MCF 10A (cell line): ENCODE results near the gene SULT6B1. TPM values are rescaled to one million over a fixed set of nuclear protein-coding genes. Genes with fewer than 3 reads are reported as not detected.

ENCODE experiments used
- BruUV-seq: library from RNA; stranded (reverse); fragments of 400-500 nt; replicated peaks from 2 replicates; lab custom pipeline; 2021; lab: Mats Ljungman, UMichigan
- CTCF ChIA-PET: fragments of 300-600 bp; sonication (Branson Sonifier 250); formaldehyde crosslinking; extraction: SDS; loops from one replicate; lab custom pipeline; 2021; ENCODE audit warnings: antibody characterized with exemption, inconsistent platforms; lab: Yijun Ruan, JAX
- POLR2A ChIA-PET: fragments of 300-600, 350-650 bp; sonication (Branson Sonifier 250); formaldehyde crosslinking; extraction: SDS; loops from one replicate; lab custom pipeline; 2020; ENCODE audit warnings: antibody characterized with exemption, inconsistent platforms; lab: Yijun Ruan, JAX
- DNase-seq: peaks from one replicate; pipeline ENCODE4 v3.0.0-alpha.2; 2018; ENCODE audit not compliant: unreplicated experiment
- H3K27ac Mint-ChIP-seq: one replicate; pipeline ENCODE4 v1.8.0; 2022; ENCODE audit warnings: mild to moderate bottlenecking, low read depth, mixed read lengths; ENCODE audit not compliant: unreplicated experiment
- H3K27me3 Mint-ChIP-seq: one replicate; pipeline ENCODE4 v1.8.0; 2022; ENCODE audit warnings: mixed read lengths; ENCODE audit not compliant: insufficient read depth, unreplicated experiment
- H3K36me3 Mint-ChIP-seq: one replicate; pipeline ENCODE4 v1.8.0; 2022; ENCODE audit warnings: mild to moderate bottlenecking, moderate library complexity, mixed read lengths; ENCODE audit not compliant: insufficient read depth, unreplicated experiment
- H3K4me1 Mint-ChIP-seq: one replicate; pipeline ENCODE4 v1.8.0; 2022; ENCODE audit warnings: mixed read lengths; ENCODE audit not compliant: insufficient read depth, unreplicated experiment
- H3K4me3 Mint-ChIP-seq: one replicate; pipeline ENCODE4 v1.8.0; 2022; ENCODE audit warnings: mild to moderate bottlenecking, moderate library complexity, mixed read lengths; ENCODE audit not compliant: unreplicated experiment
- H3K9me3 Mint-ChIP-seq: one replicate; pipeline ENCODE4 v1.8.0; 2022; ENCODE audit warnings: mixed read lengths; ENCODE audit not compliant: unreplicated experiment
- CTCF ChIP-seq: fragments of 200-600 bp; IDR thresholded peaks from one replicate; pipeline ENCODE4 v1.8.0; 2022; ENCODE audit warnings: antibody characterized with exemption, mild to moderate bottlenecking; ENCODE audit not compliant: unreplicated experiment
- intact Hi-C: fragments of 100-400 bp; cut with micrococcal nuclease; formaldehyde crosslinking; loops from 2 replicates; pipeline ENCODE4 v1.14.1; 2022
- total RNA-seq: library from RNA; stranded (reverse); gene quantifications from 2 replicates; pipeline ENCODE4 v1.2.3, GENCODE V29; 2022

SULT6B1 gene
- total RNA-seq, 1 experiment from 2014 or later, result not detected

DNA sequence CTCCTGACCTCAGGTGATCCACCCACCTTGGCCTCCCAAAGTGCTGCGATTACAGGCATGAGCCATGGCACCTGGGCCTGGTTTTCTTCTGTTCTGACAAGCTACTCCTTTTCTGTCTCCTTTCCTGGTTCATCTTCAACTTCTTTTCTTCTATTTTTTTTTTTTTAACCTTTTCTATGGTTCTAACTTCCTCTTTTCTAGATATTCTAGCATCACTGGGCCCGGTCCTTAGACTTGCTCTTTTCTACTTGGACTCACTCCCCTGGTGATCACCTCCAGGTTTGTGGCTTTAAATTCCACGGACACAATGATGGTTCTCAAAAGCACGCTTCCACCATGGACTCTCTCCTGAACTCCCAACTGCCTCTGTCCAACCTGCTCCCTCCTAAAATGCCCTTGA lies 33.7 kb downstream of the SULT6B1 start:
- H3K4me3 Mint-ChIP-seq, result no peak overlapping the region
- H3K4me1 Mint-ChIP-seq, result peaks cover 28% of the 10 kb centered on the region
- CTCF ChIA-PET, result interaction anchor here (0.6 to 1.0 kb wide), 5 partner anchors 13 to 737 kb away, joined by 3 to 4 read pairs (median 3); no protein-coding TSS in a partner anchor
- no peak for TF ChIP-seq CTCF
- intact Hi-C loops, result no loop called here
- POLR2A ChIA-PET, result interaction anchor here (0.8 to 3.3 kb wide), 4 partner anchors 71 to 77 kb away, joined by 3 to 18 read pairs (median 10); partner anchors contain the start of genes CEBPZ, GPATCH11, HEATR5B and NDUFAF7
- H3K36me3 Mint-ChIP-seq, result peaks cover 10% of the 10 kb centered on the region
- no TSS peak for BruUV-seq
- DNase-seq, result no peak
- H3K27me3 Mint-ChIP-seq, result no peaks in the 10 kb centered on the region
- peak overlapping the region; percentile 90 for H3K27ac Mint-ChIP-seq
- peaks cover 15% of the 10 kb centered on the region for H3K9me3 Mint-ChIP-seq

DNA sequence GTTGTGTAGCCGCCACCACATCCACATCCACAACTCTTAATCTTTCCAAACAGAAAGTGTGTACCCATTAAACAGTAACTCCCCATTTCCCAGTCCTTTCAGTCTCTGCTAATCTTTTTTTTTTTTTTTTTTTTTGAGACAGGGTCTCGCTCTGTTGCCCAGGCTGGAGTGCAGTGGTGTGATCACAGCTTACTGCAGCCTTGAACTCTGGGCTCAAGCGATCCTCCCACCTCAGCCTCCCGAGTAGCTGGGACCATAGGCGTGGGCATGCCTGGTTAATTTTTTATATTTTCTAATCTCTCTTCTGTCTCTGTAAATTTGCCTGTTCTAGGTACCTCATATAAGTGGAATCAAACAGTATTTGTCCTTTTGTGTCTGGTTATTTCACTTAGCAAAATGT lies 35.2 kb downstream of the SULT6B1 start:
- peaks cover 28% of the 10 kb centered on the region for H3K4me1 Mint-ChIP-seq
- no peak for TF ChIP-seq CTCF
- ChIA-PET CTCF (no interaction called here), POLR2A (no interaction called here)
- H3K27ac Mint-ChIP-seq, result no peak overlapping the region
- H3K36me3 Mint-ChIP-seq, result peaks cover 26% of the 10 kb centered on the region
- BruUV-seq, result no TSS peak
- intact Hi-C loops, result no loop called here
- no peak for DNase-seq
- no peaks in the 10 kb centered on the region for H3K27me3 Mint-ChIP-seq
- H3K4me3 Mint-ChIP-seq, result no peak overlapping the region
- H3K9me3 Mint-ChIP-seq, result peaks cover 15% of the 10 kb centered on the region

DNA sequence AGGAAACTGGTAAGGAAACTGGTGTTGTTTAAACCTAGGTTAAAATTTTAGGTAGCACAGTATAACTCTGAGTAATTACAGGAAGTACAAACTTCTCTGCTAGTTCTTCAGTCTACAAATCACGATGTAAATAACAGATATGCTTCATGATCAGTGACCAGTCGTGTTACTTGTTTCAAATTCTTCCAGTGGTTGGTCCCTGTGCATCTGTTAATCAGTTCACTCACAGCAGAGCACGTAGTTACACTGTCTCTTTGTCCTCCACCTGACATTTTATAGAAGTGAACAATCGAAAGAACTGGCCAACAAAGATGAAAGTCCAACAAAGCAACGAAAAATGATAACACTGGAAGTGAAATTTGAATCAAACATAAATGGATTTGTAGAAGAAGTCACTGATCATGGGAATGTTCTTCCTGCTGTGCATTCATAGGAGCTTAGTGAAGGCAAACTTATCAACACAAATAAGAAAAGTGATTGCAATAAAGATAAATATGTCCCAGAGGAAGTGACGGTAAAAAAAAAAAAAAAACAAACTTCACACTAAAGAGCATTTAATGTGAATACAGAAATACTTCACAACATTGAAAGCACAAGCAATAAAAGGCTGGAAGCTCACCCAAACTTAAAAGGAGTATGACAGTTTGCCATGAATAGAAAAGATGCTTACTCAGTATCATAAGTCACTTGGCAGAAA lies 38.7 kb downstream of the SULT6B1 start:
- Mint-ChIP-seq H3K4me3 (no peak overlapping the region), H3K9me3 (peaks cover 9% of the 10 kb centered on the region), H3K27ac (no peak overlapping the region), H3K4me1 (peaks cover 9% of the 10 kb centered on the region), H3K27me3 (no peaks in the 10 kb centered on the region), H3K36me3 (peaks cover 57% of the 10 kb centered on the region)
- ChIA-PET CTCF (interaction anchor here (0.6 kb wide), 1 partner anchor 86 kb away, joined by 5 read pairs; no protein-coding TSS in a partner anchor), POLR2A (interaction anchor here (1.2 kb wide), 1 partner anchor 9 kb away, joined by 4 read pairs; no protein-coding TSS in a partner anchor)
- intact Hi-C loops, result no loop called here
- no TSS peak for BruUV-seq
- no peak for TF ChIP-seq CTCF
- no peak for DNase-seq

GRCh38 chr2:37148325-37148724 lies 40.1 kb downstream of the SULT6B1 start:
- Mint-ChIP-seq H3K9me3 (peaks cover 8% of the 10 kb centered on the region), H3K27ac (no peak overlapping the region), H3K36me3 (peaks cover 72% of the 10 kb centered on the region), H3K27me3 (no peaks in the 10 kb centered on the region), H3K4me1 (peaks cover 7% of the 10 kb centered on the region), H3K4me3 (no peak overlapping the region)
- BruUV-seq, result no TSS peak
- intact Hi-C loops, result no loop called here
- no peak for DNase-seq
- no peak for TF ChIP-seq CTCF
- CTCF ChIA-PET, result interaction anchor here (1.2 kb wide), 1 partner anchor 71 kb away, joined by 3 read pairs; no protein-coding TSS in a partner anchor
- POLR2A ChIA-PET, result interaction anchor here (1.2 kb wide), 1 partner anchor 8 kb away, joined by 4 read pairs; no protein-coding TSS in a partner anchor
